ENCODE measurements around the gene RHOA. TPM values are rescaled to one million over a fixed set of nuclear protein-coding genes. Genes with fewer than 3 reads are reported as not detected.

Gene RHOA
- total and polyA plus RNA-seq, 2 of the 4 experiments (the other 2 are of a cell fraction), result 383 to 879 TPM

DNA sequence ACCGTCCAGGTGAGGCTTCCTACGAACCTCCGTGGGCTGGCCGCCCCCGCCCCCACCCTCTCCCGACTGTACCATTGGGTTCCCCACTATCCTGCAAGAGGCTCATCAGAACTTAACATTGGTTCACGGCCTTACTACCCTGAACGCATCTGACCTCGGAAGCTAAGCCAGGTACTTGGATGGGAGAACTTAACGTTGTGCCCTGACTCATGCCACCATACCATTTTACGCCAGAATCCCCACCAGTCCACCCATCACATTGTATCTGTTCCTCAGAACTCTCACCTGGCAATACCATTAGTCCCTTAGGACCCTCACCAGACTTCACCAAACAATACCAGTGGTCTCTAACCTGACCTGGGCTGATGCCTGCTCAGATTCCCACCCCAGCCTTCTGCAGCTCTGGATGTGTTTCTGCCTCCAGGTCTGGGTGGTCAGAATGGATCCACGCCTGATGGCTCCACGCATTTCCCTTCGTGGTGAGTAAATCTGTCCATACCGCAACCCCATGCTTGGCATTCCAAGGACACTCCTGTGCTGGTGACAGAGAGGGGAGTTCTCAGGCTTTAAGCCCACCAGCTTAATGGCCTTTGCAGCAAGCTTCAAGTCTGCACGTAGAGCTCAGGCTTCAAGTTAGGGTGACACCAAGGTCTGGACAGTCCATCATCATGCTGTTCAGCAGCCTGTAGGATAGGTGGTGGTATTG, 1.0 kb upstream of the RHOA start:
- in situ Hi-C loops (cut with MboI; ENCODE audit: low sequenced_read_pairs), result loop anchor here (5.0 kb wide), 1 partner anchor 60 kb away; no protein-coding TSS in a partner anchor
- Histone ChIP-seq H2BK5ac (ENCODE audit: low read depth, low read length, poor library complexity, severe bottlenecking) (peak overlapping the region; percentile 88), H3K4ac (ENCODE audit: low read depth, low read length) (peak overlapping the region; percentile 98), H4K20me1 (ENCODE audit: insufficient read depth, low read length) (peaks cover 34% of the 10 kb centered on the region), H2BK20ac (ENCODE audit: low read depth, low read length) (no peak overlapping the region; the same call in 1 of the 2 replicates), H3K9me3 (ENCODE audit: control insufficient read depth, insufficient read depth, low read length) (no peaks in the 10 kb centered on the region), H3K4me1 (ENCODE audit: control insufficient read depth, insufficient read depth, low read length) (peaks cover 9% of the 10 kb centered on the region), H3K9me1 (ENCODE audit: insufficient read depth, low read length) (peaks cover 30% of the 10 kb centered on the region), H4K8ac (ENCODE audit: low read depth in 2 of 2, low read length in 2 of 2) (peak overlapping the region; percentile 95 to 97), H2BK120ac (ENCODE audit: low read depth, low read length) (peak overlapping the region; percentile 52), H3K4me2 (ENCODE audit: low read depth, low read length) (peak overlapping the region; percentile 96), H3K4me3 (ENCODE audit: insufficient read depth, low read depth, low read length) (peak overlapping the region; percentile 67), H3K18ac (ENCODE audit: low read depth, low read length) (peak overlapping the region; percentile 54), H4K91ac (ENCODE audit: insufficient read depth, low read depth, low read length) (peak overlapping the region; percentile 97), H3K14ac (replicated peaks; ENCODE audit: low read depth, low read length) (peak overlapping the region; percentile 98), H3K27ac (ENCODE audit: insufficient read depth, low read length) (peak overlapping the region; percentile 86), H3K9ac (ENCODE audit: low read depth, low read length) (peak overlapping the region; percentile 94), H3K36me3 (ENCODE audit: control insufficient read depth, insufficient read depth, low read length) (peaks cover 25% of the 10 kb centered on the region), H4K5ac (ENCODE audit: low read depth, low read length) (peak overlapping the region; percentile 81), H2BK15ac (ENCODE audit: low read depth, low read length) (peak overlapping the region; percentile 34; the same call in 1 of the 3 replicates), H2AK9ac (replicated peaks; ENCODE audit: low read depth, low read length, poor library complexity) (peak overlapping the region; percentile 99), H3K79me1 (ENCODE audit: low read depth in 1 of 2, low read length in 2 of 2) (peaks cover 12 to 53% of the 10 kb centered on the region in 2 experiments; a peak in 3 of 4 replicates), H3K23ac (ENCODE audit: low read depth, low read length) (peak overlapping the region; percentile 91), H3K27me3 (ENCODE audit: control insufficient read depth, insufficient read depth, low read length) (no peaks in the 10 kb centered on the region), H3K56ac (ENCODE audit: extremely low read depth, insufficient read depth, low read length) (peak overlapping the region; percentile 91), H2AK5ac (ENCODE audit: low read depth, low read length) (peak overlapping the region; percentile 100), H2AFZ (replicated peaks; ENCODE audit: low read length, poor library complexity) (peak overlapping the region; percentile 93)
- intact Hi-C loops (cut with micrococcal nuclease), result loop anchor here (5.0 kb wide), 1 partner anchor 260 kb away; the partner anchor contains the start of gene APEH
- whole genome bisulfite sequencing, 2 experiments (ENCODE audit: extremely low coverage in 2 of 2, insufficient read length in 1 of 2), result 49% methylated on average over 14 of the region's 16 CpGs; no CpG with 5 or more reads in 1 of the 2 experiments
- ATAC-seq (ENCODE audit: low read depth) (no peak), DNase-seq (no peak)
- CTCF ChIA-PET, result no interaction called here
- no TSS peak for BruUV-seq (replicated peaks)
- POLR2A ChIA-PET (ENCODE audit: unreplicated experiment), result no interaction called here
- dilution Hi-C loops (cut with HindIII; ENCODE audit: low sequenced_read_pairs, unreplicated experiment), result no loop called here
- no peak for TF ChIP-seq SMC3 (IDR thresholded peaks at IDR 0.05; ENCODE audit: low read depth, low read length)
- TF ChIP-seq POLR2A (IDR thresholded peaks at IDR 0.05; ENCODE audit: low read depth, low read length), result no peak
- TF ChIP-seq, protein P1, sequence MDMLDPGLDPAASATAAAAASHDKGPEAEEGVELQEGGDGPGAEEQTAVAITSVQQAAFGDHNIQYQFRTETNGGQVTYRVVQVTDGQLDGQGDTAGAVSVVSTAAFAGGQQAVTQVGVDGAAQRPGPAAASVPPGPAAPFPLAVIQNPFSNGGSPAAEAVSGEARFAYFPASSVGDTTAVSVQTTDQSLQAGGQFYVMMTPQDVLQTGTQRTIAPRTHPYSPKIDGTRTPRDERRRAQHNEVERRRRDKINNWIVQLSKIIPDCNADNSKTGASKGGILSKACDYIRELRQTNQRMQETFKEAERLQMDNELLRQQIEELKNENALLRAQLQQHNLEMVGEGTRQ (IDR thresholded peaks at IDR 0.05; ENCODE audit: low read depth, low read length), result 0 out of 2 replicates have a peak, but pooled peaks have one; percentile 3

All from IMR-90 (cell line).